HepG2 (cell line): ENCODE results near the gene DCTN2. TPM values are rescaled to one million over a fixed set of nuclear protein-coding genes. Genes with fewer than 3 reads are reported as not detected.

Source experiments
- ATAC-seq: fragments of 200-7000 bp; cut with Tn5 transposase; 3 replicates; pipeline ENCODE4 v1.9.1; 2020; ENCODE audit warnings: mild to moderate bottlenecking, moderate library complexity
- BruUV-seq: library from RNA; stranded (reverse); fragments of 400-500 nt; replicated peaks from 2 replicates; lab custom pipeline; 2021; lab: Mats Ljungman, UMichigan
- CTCF ChIA-PET: fragments of 300-600 bp; formaldehyde crosslinking; extraction: SDS; loops from one replicate; lab custom pipeline; 2021; ENCODE audit warnings: low total read pairs, inconsistent platforms, low intra/inter-chr PET ratio; lab: Yijun Ruan, JAX
- POLR2A ChIA-PET: fragments of 350-600 bp; sonication (Branson Sonifier 250); formaldehyde crosslinking; loops from one replicate; lab custom pipeline; 2020; ENCODE audit warnings: antibody characterized with exemption, inconsistent platforms; lab: Yijun Ruan, JAX
- DNase-seq: peaks from one replicate; pipeline ENCODE4 v3.0.0-alpha.2; 2015; ENCODE audit warnings: low spot score
- FAIRE-seq: peaks from 3 replicates; lab custom pipeline; 2011; peaks lifted over from hg19 to GRCh38; lab: Jason Lieb, UNC
- H2AFZ ChIP-seq: one replicate; pipeline ENCODE4 v1.6.1; 2011; ENCODE audit warnings: low read length, inconsistent platforms
- H3K27ac ChIP-seq: fragments of 300-600 bp; 3 replicates; pipeline ENCODE4 v1.8.0; 2011; ENCODE audit warnings: mixed run types, mild to moderate bottlenecking, mixed read lengths, low read length, inconsistent platforms; ENCODE audit not compliant: insufficient read depth; ENCODE audit errors: extremely low read length
- H3K27me3 ChIP-seq, 2 experiments: fragments of 200-600 bp in 1 of 2; 2 replicates in 1 of 2; 3 replicates in 1 of 2; pipeline versions ENCODE4 v1.6.0 to v1.8.0; 2011; ENCODE audit warnings: low read length in 2 of 2, mild to moderate bottlenecking in 2 of 2, moderate library complexity in 2 of 2, inconsistent platforms in 1 of 2; ENCODE audit not compliant: insufficient read depth in 2 of 2, control insufficient read depth in 1 of 2
- H3K36me3 ChIP-seq, 2 experiments: fragments of 200-600 bp in 1 of 2; replicated peaks in 1 of 2; 2 replicates in 1 of 2; 3 replicates in 1 of 2; pipeline versions ENCODE4 v1.5.1 to v1.8.0; 2011; ENCODE audit warnings: low read length in 2 of 2, inconsistent platforms in 1 of 2; ENCODE audit not compliant: insufficient read depth in 2 of 2, control insufficient read depth in 1 of 2
- H3K4me1 ChIP-seq: 2 replicates; pipeline ENCODE4 v1.5.1; 2012; ENCODE audit warnings: low read length, inconsistent platforms; ENCODE audit not compliant: insufficient read depth
- H3K4me2 ChIP-seq: 2 replicates; pipeline ENCODE4 v1.6.0; 2011; ENCODE audit warnings: low read depth, low read length, inconsistent platforms
- H3K4me3 ChIP-seq, 3 experiments: fragments of 200-600 bp in 1 of 3; sonication (generic), shearing (Covaris generic) in 1 of 3; replicated peaks in 1 of 3; 2 replicates each; pipeline ENCODE4 v1.5.1; 2011 to 2016; ENCODE audit warnings: low read length in 3 of 3, inconsistent platforms in 2 of 3, low read depth in 2 of 3, mild to moderate bottlenecking in 2 of 3, control low read depth in 1 of 3, mixed read lengths in 1 of 3; ENCODE audit not compliant: insufficient read depth in 1 of 3
- H3K79me2 ChIP-seq: one replicate; pipeline ENCODE4 v1.6.1; 2011; ENCODE audit warnings: low read length, inconsistent platforms; ENCODE audit not compliant: insufficient read depth
- H3K9ac ChIP-seq: 2 replicates; pipeline ENCODE4 v1.6.0; 2011; ENCODE audit warnings: mild to moderate bottlenecking, low read depth, low read length, inconsistent platforms; ENCODE audit not compliant: insufficient read depth
- H3K9me3 ChIP-seq: 2 replicates; pipeline ENCODE4 v1.5.1; 2012; ENCODE audit warnings: mild to moderate bottlenecking, low read length
- H4K20me1 ChIP-seq: 2 replicates; pipeline ENCODE4 v1.6.0; 2011; ENCODE audit warnings: inconsistent platforms, mild to moderate bottlenecking, low read length, moderate library complexity; ENCODE audit not compliant: insufficient read depth
- AGO2 ChIP-seq: fragments of 200-400 bp; formaldehyde crosslinking; optimal IDR thresholded peaks from 2 replicates; pipeline ENCODE3; 2017; ENCODE audit warnings: mild to moderate bottlenecking, low read depth, low read length, moderate library complexity
- MIER2 ChIP-seq: IDR thresholded peaks from 2 replicates; pipeline ENCODE4 v1.6.1; 2016; ENCODE audit warnings: missing biosample characterization, missing genetic modification reagents
- POLR2A ChIP-seq, 2 experiments: IDR thresholded peaks; 2 replicates each; pipeline ENCODE4 v1.6.1; 2011; ENCODE audit warnings: low read depth in 2 of 2, low read length in 2 of 2, mild to moderate bottlenecking in 1 of 2, moderate library complexity in 1 of 2; ENCODE audit not compliant: insufficient read depth in 1 of 2
- POLR2G ChIP-seq: fragments of 200-400 bp; formaldehyde crosslinking; IDR thresholded peaks from 2 replicates; pipeline ENCODE4 v1.6.1; 2018; ENCODE audit warnings: mild to moderate bottlenecking, low read depth, low read length, moderate library complexity
- RBFOX2 ChIP-seq: fragments of 200-400 bp; formaldehyde crosslinking; IDR thresholded peaks from 2 replicates; pipeline ENCODE4 v1.6.1; 2017; ENCODE audit warnings: low read depth, mild to moderate bottlenecking, low read length
- SAFB2 ChIP-seq: sonication (generic); formaldehyde crosslinking; IDR thresholded peaks from 2 replicates; pipeline ENCODE4 v1.5.1; 2020; ENCODE audit warnings: missing genetic modification reagents, low read depth, mild to moderate bottlenecking, borderline replicate concordance
- STAT6 ChIP-seq: sonication (generic); formaldehyde crosslinking; IDR thresholded peaks from 2 replicates; pipeline ENCODE4 v1.4.0; 2020; ENCODE audit warnings: missing genetic modification reagents, mild to moderate bottlenecking, borderline replicate concordance
- TAF15 ChIP-seq: fragments of 200-400 bp; formaldehyde crosslinking; IDR thresholded peaks from one replicate; pipeline ENCODE4 v1.6.1; 2018; ENCODE audit warnings: mild to moderate bottlenecking, low read depth, low read length; ENCODE audit not compliant: poor library complexity, severe bottlenecking
- TEAD2 ChIP-seq: sonication (generic); formaldehyde crosslinking; IDR thresholded peaks from 2 replicates; pipeline ENCODE4 v1.9.0; 2021; ENCODE audit warnings: missing genetic modification reagents
- TMF1 ChIP-seq: sonication (generic); formaldehyde crosslinking; IDR thresholded peaks from 2 replicates; pipeline ENCODE4 v1.8.1; 2022; ENCODE audit warnings: low read depth, missing genetic modification reagents
- ZNF747 ChIP-seq: sonication (generic); formaldehyde crosslinking; IDR thresholded peaks from 2 replicates; pipeline ENCODE4 v1.8.1; 2023; ENCODE audit warnings: missing genetic modification reagents, mild to moderate bottlenecking, borderline replicate concordance
- WGBS: methylation state at CpG from one replicate; pipeline ENCODE4 v1.1.6; 2017; ENCODE audit warnings: low lambda C conversion rate; 5-methylcytosine and 5-hydroxymethylcytosine counted together
- in situ Hi-C: cut with HindIII; loops from 2 replicates; pipeline ENCODE4 v1.10.0; 2017; ENCODE audit warnings: low pct_unique_long_range_greater_than_20kb; ENCODE audit not compliant: extremely low pct_ligation_motif_present
- intact Hi-C: fragments of 100-400 bp; cut with micrococcal nuclease; formaldehyde crosslinking; loops from one replicate; pipeline ENCODE4 v1.10.0; 2022; ENCODE audit not compliant: unreplicated experiment
- polyA plus RNA-seq, 8 experiments: library from polyadenylated mRNA; depleted of rRNA in 3 of 8; stranded (reverse) in 7 of 8; unstranded in 1 of 8; fragments of >200 nt; fragmentation: Illumina TruSeq in 4 of 8; extraction: Trizol in 4 of 8; gene quantifications; 2 replicates each; pipeline versions ENCODE4 v1.2.1 to v1.2.3, GENCODE V29; 2011 to 2016; ENCODE audit warnings: low read depth in 4 of 8, missing spikeins in 1 of 8, mixed read lengths in 1 of 8; ENCODE audit not compliant: insufficient read depth in 1 of 8
- total RNA-seq, 5 experiments: library from RNA; depleted of rRNA; stranded (reverse); fragments of >200 nt; fragmentation: Illumina TruSeq; extraction: Trizol; gene quantifications; 2 replicates each; pipeline ENCODE4 v1.2.3, GENCODE V29; 2016; ENCODE audit warnings: low read depth in 1 of 5

The DCTN2 gene
- total and polyA plus RNA-seq, 2 of the 13 experiments (the other 11 are each of a cell fraction or from before 2014, with no cell fraction given), result 72.0 to 77.4 TPM

DNA sequence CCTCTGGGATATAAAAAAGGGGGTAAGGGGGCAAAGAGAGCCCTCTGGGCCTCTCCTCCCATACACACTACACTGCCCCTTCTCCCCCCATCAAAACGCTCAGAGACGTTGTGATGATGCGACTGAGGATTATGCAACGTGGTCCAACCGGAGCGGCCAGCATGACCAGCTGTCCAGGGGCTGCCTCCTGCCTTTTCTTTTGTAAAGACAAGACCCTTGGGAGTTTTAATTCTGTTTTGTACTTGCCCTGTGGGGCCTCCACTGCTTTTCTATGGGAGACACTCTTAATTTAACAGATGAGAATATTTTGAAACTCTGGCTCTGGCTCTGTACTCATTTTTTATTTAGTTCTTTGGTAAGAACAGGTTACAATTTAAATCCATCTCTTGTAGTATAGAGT is 17.2 kb downstream of the DCTN2 start:
- Histone ChIP-seq H3K27me3 (no peaks in the 10 kb centered on the region), H3K36me3 (peaks cover 33 to 86% of the 10 kb centered on the region in 2 experiments), H3K9ac (no peak overlapping the region), H3K27ac (no peak overlapping the region), H3K4me1 (peaks cover 4% of the 10 kb centered on the region), H4K20me1 (no peaks in the 10 kb centered on the region), H3K79me2 (no peaks in the 10 kb centered on the region), H3K4me2 (no peak overlapping the region), H3K9me3 (no peaks in the 10 kb centered on the region), H3K4me3 (no peak overlapping the region), H2AFZ (no peak overlapping the region)
- 94% methylated on average over 6 of the region's 6 CpGs for WGBS
- TF ChIP-seq TAF15 (no peak), POLR2A (IDR thresholded peaks at IDR 0.05; ENCODE audit: insufficient read depth in 1 of 2, low read depth in 2 of 2, low read length in 2 of 2) (0 out of 4 replicates have a peak, but pooled peaks of 1 of the 2 experiments have one; percentile 28), SAFB2 (no peak), MIER2 (CRISPR knock-in tag) (no peak), TMF1 (CRISPR knock-in tag) (no peak)
- ChIA-PET POLR2A (interaction anchor here (1.6 to 3.4 kb wide), 3 partner anchors 9 to 47 kb away, joined by 5 to 17 read pairs (median 7); partner anchors contain the start of gene DCTN2), CTCF (no interaction called here)
- FAIRE-seq (no peak), ATAC-seq (no peak), DNase-seq (no peak)
- TSS peak; percentile 25 for BruUV-seq
- intact Hi-C loops (no loop called here), in situ Hi-C loops (no loop called here)

DNA sequence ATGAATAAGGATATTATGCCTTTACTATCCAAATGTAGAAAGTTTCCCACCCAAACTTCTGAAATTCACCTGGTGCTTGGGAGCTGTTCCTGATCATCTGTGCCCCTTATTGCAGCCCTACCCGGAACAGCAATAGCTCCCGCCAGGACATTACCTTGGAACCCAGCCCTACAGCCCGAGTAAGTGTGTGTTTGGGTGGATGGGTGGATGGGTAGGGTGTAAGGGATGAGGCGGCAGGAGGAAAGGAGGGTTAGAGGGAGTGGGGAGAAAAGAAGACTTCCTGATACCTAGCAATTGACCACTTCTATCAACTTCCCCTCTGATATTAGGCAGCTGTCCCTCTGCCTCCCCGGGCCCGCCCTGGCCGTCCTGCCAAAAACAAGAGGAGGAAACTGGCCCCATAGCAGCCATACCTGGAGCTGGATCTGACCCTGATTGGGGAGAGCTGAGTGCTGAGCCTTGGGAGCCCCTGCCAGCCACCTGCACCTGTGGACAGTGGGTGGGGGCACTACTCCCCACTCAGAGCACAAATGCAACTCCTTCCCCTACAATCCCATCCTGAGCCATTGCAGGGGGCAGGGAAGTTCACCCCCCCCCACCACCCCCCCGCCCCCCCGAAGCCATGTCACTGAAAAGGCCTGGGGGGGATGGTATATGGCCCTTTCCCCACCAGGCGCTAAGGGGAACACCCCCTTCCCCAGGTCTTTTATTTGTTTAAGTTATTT is 18.0 kb downstream of the DCTN2 start:
- ChIA-PET POLR2A (interaction anchor here (0.9 to 1.7 kb wide), 4 partner anchors 8 to 47 kb away, joined by 3 to 5 read pairs (median 4); partner anchors contain the start of gene DDIT3), CTCF (no interaction called here)
- no peaks in the 10 kb centered on the region for H4K20me1 ChIP-seq
- H3K4me1 ChIP-seq, result peaks cover 12% of the 10 kb centered on the region
- TF ChIP-seq POLR2G, result 0 out of 2 replicates have a peak, but pooled peaks have one; percentile 18
- no peak for TF ChIP-seq TEAD2 (CRISPR knock-in tag)
- no peak for TF ChIP-seq STAT6
- no peak for TF ChIP-seq ZNF747 (CRISPR knock-in tag)
- TF ChIP-seq RBFOX2, result peak; percentile 45
- peak; percentile 25 for TF ChIP-seq AGO2
- in situ Hi-C loops (no loop called here), intact Hi-C loops (no loop called here)
- DNase-seq, result no peak
- no TSS peak for BruUV-seq
- H3K27me3 ChIP-seq, result no peaks in the 10 kb centered on the region
- no peaks in the 10 kb centered on the region for H3K9me3 ChIP-seq
- peaks cover 5% of the 10 kb centered on the region for H3K79me2 ChIP-seq
- peaks cover 30 to 87% of the 10 kb centered on the region in 2 experiments for H3K36me3 ChIP-seq
- 97% methylated on average over 9 of the region's 10 CpGs for WGBS
- no peak overlapping the region for H3K9ac ChIP-seq
- H3K4me2 ChIP-seq, result no peak overlapping the region
- no peak for ATAC-seq
- H2AFZ ChIP-seq, result no peak overlapping the region
- H3K4me3 ChIP-seq, result no peak overlapping the region
- no peak overlapping the region for H3K27ac ChIP-seq
- no peak for FAIRE-seq
